ENCODE measurements around the gene NLE1. TPM values are rescaled to one million over a fixed set of nuclear protein-coding genes. Genes with fewer than 3 reads are reported as not detected.
"Not testable (repeated sequence)": the region's sequence is repeated elsewhere in the genome, so short reads cannot be mapped to it uniquely, and the experiment has no call there.

The NLE1 gene
- total RNA-seq, 1 donor from 2014 or later: 25.8 TPM

- intact Hi-C loops (cut with DNase I): loop anchor here (10.0 kb wide), 1 partner anchor 359 kb away; the partner anchor contains the start of gene SLFN12L
- no peak for DNase-seq (ENCODE audit: extremely low spot score in 2 of 2)
- Histone ChIP-seq H3K9me3 (no peaks in the 10 kb centered on the region), H3K4me3 (no peak overlapping the region), H3K36me3 (no peaks in the 10 kb centered on the region), H3K4me1 (peaks cover 7% of the 10 kb centered on the region), H3K27ac (no peak overlapping the region), H3K27me3 (no peaks in the 10 kb centered on the region)
- TF ChIP-seq POLR2AphosphoS5 (IDR thresholded peaks at IDR 0.05; ENCODE audit: insufficient read depth in 1 of 2, low read depth in 1 of 2): no peak
- no peak for TF ChIP-seq CTCF (IDR thresholded peaks at IDR 0.05)
- TF ChIP-seq POLR2A (IDR thresholded peaks at IDR 0.05): no peak
Observed at GRCh38 chr17:35175638-35176415, 33.7 kb upstream of the NLE1 start.

- no peak overlapping the region for H3K4me3 ChIP-seq
- H3K27me3 ChIP-seq: no peaks in the 10 kb centered on the region
- H3K4me1 ChIP-seq: peaks cover 7% of the 10 kb centered on the region
- DNase-seq (ENCODE audit: extremely low spot score in 2 of 2): no peak
- H3K9me3 ChIP-seq: no peaks in the 10 kb centered on the region
- intact Hi-C loops (cut with DNase I): loop anchor here (10.0 kb wide), 1 partner anchor 360 kb away; the partner anchor contains the start of gene SLFN12L
- no peak for TF ChIP-seq CTCF (IDR thresholded peaks at IDR 0.05)
- TF ChIP-seq POLR2AphosphoS5 (IDR thresholded peaks at IDR 0.05; ENCODE audit: insufficient read depth in 1 of 2, low read depth in 1 of 2): no peak
- TF ChIP-seq POLR2A (IDR thresholded peaks at IDR 0.05): no peak
- H3K27ac ChIP-seq: no peak overlapping the region
- H3K36me3 ChIP-seq: no peaks in the 10 kb centered on the region
Observed at GRCh38 chr17:35174835-35175334, 32.8 kb upstream of the NLE1 start.

GRCh38 chr17:35172321-35172720, 30.2 kb upstream of the NLE1 start:
- H3K4me3 ChIP-seq; H3K4me1 ChIP-seq; DNase-seq (ENCODE audit: extremely low spot score in 2 of 2); H3K27me3 ChIP-seq; H3K9me3 ChIP-seq; H3K36me3 ChIP-seq; H3K27ac ChIP-seq: not testable (repeated sequence)
- intact Hi-C loops (cut with DNase I): loop anchor here (10.0 kb wide), 1 partner anchor 362 kb away; the partner anchor contains the start of gene SLFN12L

- TF ChIP-seq CTCF (IDR thresholded peaks at IDR 0.05) (no peak), POLR2AphosphoS5 (IDR thresholded peaks at IDR 0.05; ENCODE audit: insufficient read depth in 1 of 2, low read depth in 1 of 2) (no peak), POLR2A (IDR thresholded peaks at IDR 0.05) (no peak)
- Histone ChIP-seq H3K4me1 (peaks cover 7% of the 10 kb centered on the region), H3K4me3 (no peak overlapping the region), H3K27ac (no peak overlapping the region), H3K36me3 (no peaks in the 10 kb centered on the region), H3K27me3 (no peaks in the 10 kb centered on the region), H3K9me3 (no peaks in the 10 kb centered on the region)
- intact Hi-C loops (cut with DNase I): loop anchor here (10.0 kb wide), 1 partner anchor 363 kb away; the partner anchor contains the start of gene SLFN12L
- no peak for DNase-seq (ENCODE audit: extremely low spot score in 2 of 2)
Observed at GRCh38 chr17:35171834-35172233, 29.7 kb upstream of the NLE1 start.

- peak in 1 of 2 donors; percentile 64 for DNase-seq (ENCODE audit: extremely low spot score in 2 of 2)
- Histone ChIP-seq H3K4me3 (no peak overlapping the region), H3K4me1 (peaks cover 7% of the 10 kb centered on the region), H3K9me3 (no peaks in the 10 kb centered on the region), H3K27ac (no peak overlapping the region), H3K36me3 (no peaks in the 10 kb centered on the region), H3K27me3 (no peaks in the 10 kb centered on the region)
- TF ChIP-seq CTCF (IDR thresholded peaks at IDR 0.05): peak in 1 of 3 experiments; percentile 32
- no peak for TF ChIP-seq POLR2AphosphoS5 (IDR thresholded peaks at IDR 0.05; ENCODE audit: insufficient read depth in 1 of 2, low read depth in 1 of 2)
- intact Hi-C loops (cut with DNase I): loop anchor here (10.0 kb wide), 1 partner anchor 364 kb away; the partner anchor contains the start of gene SLFN12L
Observed at GRCh38 chr17:35170968-35171771, 29.1 kb upstream of the NLE1 start.
